ENCODE data around the gene RAB23.

- TF ChIP-seq, protein P1, sequence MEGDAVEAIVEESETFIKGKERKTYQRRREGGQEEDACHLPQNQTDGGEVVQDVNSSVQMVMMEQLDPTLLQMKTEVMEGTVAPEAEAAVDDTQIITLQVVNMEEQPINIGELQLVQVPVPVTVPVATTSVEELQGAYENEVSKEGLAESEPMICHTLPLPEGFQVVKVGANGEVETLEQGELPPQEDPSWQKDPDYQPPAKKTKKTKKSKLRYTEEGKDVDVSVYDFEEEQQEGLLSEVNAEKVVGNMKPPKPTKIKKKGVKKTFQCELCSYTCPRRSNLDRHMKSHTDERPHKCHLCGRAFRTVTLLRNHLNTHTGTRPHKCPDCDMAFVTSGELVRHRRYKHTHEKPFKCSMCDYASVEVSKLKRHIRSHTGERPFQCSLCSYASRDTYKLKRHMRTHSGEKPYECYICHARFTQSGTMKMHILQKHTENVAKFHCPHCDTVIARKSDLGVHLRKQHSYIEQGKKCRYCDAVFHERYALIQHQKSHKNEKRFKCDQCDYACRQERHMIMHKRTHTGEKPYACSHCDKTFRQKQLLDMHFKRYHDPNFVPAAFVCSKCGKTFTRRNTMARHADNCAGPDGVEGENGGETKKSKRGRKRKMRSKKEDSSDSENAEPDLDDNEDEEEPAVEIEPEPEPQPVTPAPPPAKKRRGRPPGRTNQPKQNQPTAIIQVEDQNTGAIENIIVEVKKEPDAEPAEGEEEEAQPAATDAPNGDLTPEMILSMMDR (IDR thresholded peaks at IDR 0.05) = peak in 3 of 4 experiments; percentile 54 to 57 (median 55)
- TF ChIP-seq POLR2A (IDR thresholded peaks at IDR 0.05) (no peak), POLR2AphosphoS5 (IDR thresholded peaks at IDR 0.05) (peak; percentile 46)
Observed at GRCh38 chr6:57267586-57268293, 45.6 kb upstream of the RAB23 start.
